Upper lobe of right lung (tissue), 1 donor: Measurements from ENCODE around the gene TRPV4. TPM values are rescaled to one million over a fixed set of nuclear protein-coding genes. Genes with fewer than 3 reads are reported as not detected.

Experiments
- ATAC-seq: fragments of 200-7000 bp; cut with Tn5 transposase; one replicate; pipeline ENCODE4 v1.9.1; 2020; ENCODE audit warnings: mild to moderate bottlenecking, moderate library complexity
- DNase-seq: peaks from one replicate; pipeline ENCODE4 v3.0.0-alpha.2; 2020
- H3K27ac ChIP-seq: fragments of 200-600 bp; one replicate; pipeline ENCODE4 v1.8.0; 2022
- H3K27me3 ChIP-seq: fragments of 200-600 bp; one replicate; pipeline ENCODE4 v1.8.0; 2022; ENCODE audit warnings: mild to moderate bottlenecking
- H3K36me3 ChIP-seq: fragments of 200-600 bp; one replicate; pipeline ENCODE4 v1.8.0; 2022
- H3K4me1 ChIP-seq: fragments of 200-600 bp; one replicate; pipeline ENCODE4 v1.8.0; 2022
- H3K4me3 ChIP-seq: fragments of 200-600 bp; one replicate; pipeline ENCODE4 v1.8.0; 2022; ENCODE audit warnings: mild to moderate bottlenecking
- H3K9me3 ChIP-seq: fragments of 200-600 bp; one replicate; pipeline ENCODE4 v1.8.0; 2022
- CTCF ChIP-seq: fragments of 200-600 bp; IDR thresholded peaks from one replicate; pipeline ENCODE4 v1.8.0; 2022; ENCODE audit warnings: antibody characterized with exemption
- intact Hi-C: fragments of 100-400 bp; cut with DNase I; formaldehyde crosslinking; loops from one replicate; pipeline ENCODE4 v1.11.0; 2022
- total RNA-seq: library from RNA; stranded (reverse); fragmentation: NEBNext Ultra II Directional; extraction: Animal tissue kit (Norgen Biotek cat#: 25700); gene quantifications from one replicate; pipeline ENCODE4 v1.2.1, GENCODE V29; 2021
- donor health status: DM: no; HTN: yes; CAD: no; lungs with severe emphysema.

TRPV4 gene
- total RNA-seq, 1 donor from 2014 or later: 4.5 TPM

DNA sequence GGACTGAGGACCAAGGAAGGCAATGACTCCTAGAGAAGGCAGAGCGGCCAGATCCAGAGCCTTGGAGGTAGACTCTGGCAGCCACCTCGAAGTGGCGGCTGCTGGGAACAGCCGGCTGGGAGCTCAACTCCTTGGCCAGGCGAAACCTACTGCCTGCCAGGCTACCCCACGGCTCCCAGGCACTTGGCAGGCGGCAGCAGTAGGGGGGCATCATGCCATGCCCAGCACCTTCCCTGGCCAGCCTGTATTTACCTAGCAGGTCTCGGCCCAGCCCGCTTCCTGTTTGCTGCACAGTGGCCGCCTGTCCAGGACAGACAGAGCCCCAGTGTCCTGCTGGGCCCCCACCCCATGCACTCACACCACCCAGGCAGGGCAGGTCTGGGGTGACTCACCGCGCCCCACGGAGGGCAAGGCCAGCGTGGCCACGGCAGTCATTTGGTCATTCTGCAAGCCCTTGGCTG is 10.2 kb downstream of the TRPV4 start:
- TF ChIP-seq CTCF: no peak
- Histone ChIP-seq H3K9me3 (no peaks in the 10 kb centered on the region), H3K27ac (no peak overlapping the region), H3K36me3 (no peaks in the 10 kb centered on the region), H3K4me1 (no peaks in the 10 kb centered on the region), H3K27me3 (no peaks in the 10 kb centered on the region), H3K4me3 (no peak overlapping the region)
- DNase-seq: no peak
- peak; percentile 8 for ATAC-seq
- intact Hi-C loops: no loop called here

- H3K9me3 ChIP-seq: no peaks in the 10 kb centered on the region
- H3K4me3 ChIP-seq: no peak overlapping the region
- no peak overlapping the region for H3K27ac ChIP-seq
- DNase-seq: no peak
- H3K4me1 ChIP-seq: no peaks in the 10 kb centered on the region
- no peaks in the 10 kb centered on the region for H3K36me3 ChIP-seq
- no peak for TF ChIP-seq CTCF
- H3K27me3 ChIP-seq: no peaks in the 10 kb centered on the region
- ATAC-seq: no peak
- intact Hi-C loops: no loop called here
These were observed 10.8 kb downstream of the TRPV4 start for GRCh38 chr12:109822416-109822815.

GRCh38 chr12:109821968-109822367 is 11.2 kb downstream of the TRPV4 start:
- no peak overlapping the region for H3K27ac ChIP-seq

DNA sequence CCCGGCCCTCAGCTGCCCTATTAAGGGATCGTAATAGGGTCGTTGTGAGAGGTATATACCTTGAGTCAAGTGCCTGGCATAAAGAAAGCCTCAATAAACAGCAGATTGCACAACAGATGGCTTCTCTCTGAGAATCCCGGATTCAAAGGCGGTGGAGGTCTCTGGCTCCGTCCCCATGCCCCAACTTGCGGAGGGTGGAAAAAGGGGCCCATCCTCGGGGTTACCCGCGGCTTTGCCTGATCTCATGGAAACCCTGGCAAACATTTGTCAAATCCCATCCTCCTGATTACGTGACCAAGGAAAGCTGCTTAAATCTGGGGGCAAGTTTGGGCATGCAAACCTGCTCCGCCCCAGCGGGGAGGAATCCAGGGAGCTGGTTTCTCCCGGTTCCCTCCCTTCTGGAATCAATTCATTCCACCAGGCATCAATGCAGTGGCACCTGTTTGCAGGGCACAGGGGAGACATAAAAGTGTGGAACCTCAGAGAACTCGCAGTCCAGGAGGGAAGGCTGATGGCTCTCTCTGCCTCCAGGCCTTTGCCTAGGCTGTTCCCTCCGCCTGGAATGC is 12.3 kb downstream of the TRPV4 start:
- DNase-seq: no peak
- Histone ChIP-seq H3K36me3 (no peaks in the 10 kb centered on the region), H3K9me3 (no peaks in the 10 kb centered on the region), H3K27me3 (no peaks in the 10 kb centered on the region), H3K4me3 (no peak overlapping the region), H3K4me1 (no peaks in the 10 kb centered on the region), H3K27ac (no peak overlapping the region)
- intact Hi-C loops: no loop called here
- TF ChIP-seq CTCF: no peak
- ATAC-seq: no peak

More at GRCh38 chr12:109821968-109822367, 11.2 kb downstream of the TRPV4 start:
- Histone ChIP-seq H3K4me3 (no peak overlapping the region), H3K36me3 (no peaks in the 10 kb centered on the region), H3K27me3 (no peaks in the 10 kb centered on the region), H3K9me3 (no peaks in the 10 kb centered on the region), H3K4me1 (no peaks in the 10 kb centered on the region)
- intact Hi-C loops: no loop called here
- DNase-seq (no peak), ATAC-seq (no peak)
- TF ChIP-seq CTCF: no peak

DNA sequence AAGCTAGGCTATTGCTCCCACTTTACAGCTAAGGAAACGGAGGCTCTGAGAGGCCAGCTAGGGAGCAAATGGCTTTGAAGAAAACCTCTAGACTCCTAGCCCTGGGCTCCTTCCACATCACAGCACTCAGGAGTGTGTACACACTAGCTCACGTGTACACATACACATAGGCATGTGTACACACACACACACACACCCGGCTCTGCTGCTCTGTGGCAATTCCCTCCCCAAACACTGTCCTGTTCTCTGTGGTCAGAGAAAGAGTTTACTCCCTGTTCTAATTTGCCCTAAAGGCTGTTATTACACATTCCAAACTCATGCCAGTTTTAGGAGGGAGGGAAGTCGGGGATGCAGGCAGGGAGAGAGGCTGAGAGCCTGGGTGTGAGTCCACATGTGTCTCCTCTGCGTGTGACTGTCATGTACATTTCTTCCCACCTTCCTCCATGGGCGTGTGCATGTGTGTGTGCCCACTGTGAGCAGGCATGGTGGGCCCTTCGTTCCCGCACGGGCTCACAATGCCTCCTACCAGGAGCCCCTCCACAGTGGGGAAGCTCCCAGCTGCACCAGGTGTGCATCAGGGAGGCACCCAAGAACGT is 14.2 kb downstream of the TRPV4 start:
- H3K9me3 ChIP-seq: no peaks in the 10 kb centered on the region
- no peak overlapping the region for H3K4me3 ChIP-seq
- no peaks in the 10 kb centered on the region for H3K27me3 ChIP-seq
- no peaks in the 10 kb centered on the region for H3K36me3 ChIP-seq
- ATAC-seq (peak; percentile 33), DNase-seq (no peak)
- no peak for TF ChIP-seq CTCF
- H3K27ac ChIP-seq: no peak overlapping the region
- H3K4me1 ChIP-seq: no peaks in the 10 kb centered on the region
- intact Hi-C loops: no loop called here
